Ectodermal cell (in vitro differentiated cells): ENCODE results near the gene SIPA1. TPM values are rescaled to one million over a fixed set of nuclear protein-coding genes. Genes with fewer than 3 reads are reported as not detected.

ENCODE experiments used
- H3K27ac ChIP-seq: 2 replicates; pipeline ENCODE4 v1.7.0; 2013; ENCODE audit warnings: mild to moderate bottlenecking, low read depth, low read length; ENCODE audit not compliant: insufficient read depth, poor library complexity, severe bottlenecking
- H3K27me3 ChIP-seq: 2 replicates; pipeline ENCODE4 v1.7.0; 2013; ENCODE audit warnings: mild to moderate bottlenecking, low read length; ENCODE audit not compliant: insufficient read depth, control insufficient read depth, poor library complexity, severe bottlenecking
- H3K36me3 ChIP-seq: one replicate; pipeline ENCODE4 v1.7.0; 2013; ENCODE audit warnings: low read length; ENCODE audit not compliant: control insufficient read depth, insufficient read depth
- H3K4me1 ChIP-seq: one replicate; pipeline ENCODE4 v1.7.0; 2013; ENCODE audit warnings: low read length; ENCODE audit not compliant: control insufficient read depth, insufficient read depth
- H3K4me3 ChIP-seq: 2 replicates; pipeline ENCODE4 v1.7.0; 2013; ENCODE audit warnings: low read depth, low read length, control low read depth; ENCODE audit not compliant: insufficient read depth
- H3K9me3 ChIP-seq: 2 replicates; pipeline ENCODE4 v1.7.0; 2013; ENCODE audit warnings: mild to moderate bottlenecking, low read length, moderate library complexity; ENCODE audit not compliant: control insufficient read depth
- WGBS, 2 experiments: methylation state at CpG; one replicate each; pipeline ENCODE4 v1.1.7; 2013; ENCODE audit warnings: missing lambda C conversion rate in 2 of 2; 5-methylcytosine and 5-hydroxymethylcytosine counted together
- polyA plus RNA-seq, 4 experiments: library from polyadenylated mRNA; stranded (reverse); fragments of 50-300 nt; gene quantifications; one replicate each; pipeline ENCODE4 v1.2.3, GENCODE V29; 2013

Gene SIPA1, protein sequence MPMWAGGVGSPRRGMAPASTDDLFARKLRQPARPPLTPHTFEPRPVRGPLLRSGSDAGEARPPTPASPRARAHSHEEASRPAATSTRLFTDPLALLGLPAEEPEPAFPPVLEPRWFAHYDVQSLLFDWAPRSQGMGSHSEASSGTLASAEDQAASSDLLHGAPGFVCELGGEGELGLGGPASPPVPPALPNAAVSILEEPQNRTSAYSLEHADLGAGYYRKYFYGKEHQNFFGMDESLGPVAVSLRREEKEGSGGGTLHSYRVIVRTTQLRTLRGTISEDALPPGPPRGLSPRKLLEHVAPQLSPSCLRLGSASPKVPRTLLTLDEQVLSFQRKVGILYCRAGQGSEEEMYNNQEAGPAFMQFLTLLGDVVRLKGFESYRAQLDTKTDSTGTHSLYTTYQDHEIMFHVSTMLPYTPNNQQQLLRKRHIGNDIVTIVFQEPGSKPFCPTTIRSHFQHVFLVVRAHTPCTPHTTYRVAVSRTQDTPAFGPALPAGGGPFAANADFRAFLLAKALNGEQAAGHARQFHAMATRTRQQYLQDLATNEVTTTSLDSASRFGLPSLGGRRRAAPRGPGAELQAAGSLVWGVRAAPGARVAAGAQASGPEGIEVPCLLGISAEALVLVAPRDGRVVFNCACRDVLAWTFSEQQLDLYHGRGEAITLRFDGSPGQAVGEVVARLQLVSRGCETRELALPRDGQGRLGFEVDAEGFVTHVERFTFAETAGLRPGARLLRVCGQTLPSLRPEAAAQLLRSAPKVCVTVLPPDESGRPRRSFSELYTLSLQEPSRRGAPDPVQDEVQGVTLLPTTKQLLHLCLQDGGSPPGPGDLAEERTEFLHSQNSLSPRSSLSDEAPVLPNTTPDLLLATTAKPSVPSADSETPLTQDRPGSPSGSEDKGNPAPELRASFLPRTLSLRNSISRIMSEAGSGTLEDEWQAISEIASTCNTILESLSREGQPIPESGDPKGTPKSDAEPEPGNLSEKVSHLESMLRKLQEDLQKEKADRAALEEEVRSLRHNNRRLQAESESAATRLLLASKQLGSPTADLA
- polyA plus RNA-seq (2013, experiment 1 of 4): 34.8 TPM
- polyA plus RNA-seq (2013, experiment 2 of 4): 36.5 TPM
- polyA plus RNA-seq (2013, experiment 3 of 4): 25.0 TPM
- polyA plus RNA-seq (2013, experiment 4 of 4): 23.6 TPM

DNA sequence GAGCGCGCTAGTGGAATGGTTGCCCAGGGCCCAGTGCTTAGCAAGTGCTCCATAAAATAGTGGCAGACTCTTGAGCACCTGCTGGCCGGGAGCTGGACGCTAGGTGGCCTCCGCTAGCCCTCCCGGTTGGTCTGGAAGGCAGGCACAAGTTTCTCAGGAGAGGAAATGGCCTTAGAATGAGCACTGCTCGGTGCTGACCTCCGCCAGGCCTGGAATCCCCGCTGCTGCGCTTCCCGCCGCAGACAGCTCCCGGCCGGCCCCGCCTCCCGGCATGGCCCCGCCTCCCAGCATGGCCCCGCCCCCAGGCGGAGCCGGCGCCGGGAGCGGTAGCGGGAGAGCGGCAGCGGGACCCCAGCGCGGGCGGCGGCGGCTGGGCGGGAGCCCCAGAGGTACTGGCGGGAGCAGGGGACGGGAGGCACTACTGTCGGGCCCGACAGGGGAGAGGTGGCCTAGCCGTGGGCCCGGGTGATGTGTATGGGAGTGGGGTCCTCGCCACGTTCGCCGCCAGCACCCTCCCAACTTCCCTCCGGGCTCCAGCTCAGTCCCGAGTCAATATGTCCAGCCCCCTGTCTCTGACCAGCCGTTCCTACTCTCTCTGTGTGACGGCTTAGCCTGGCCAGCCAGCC lies at the start of gene SIPA1:
Gene SIPA1, plus strand, starts transcription at position 308 of the 626 bp plus-strand sequence. CDS start 2,821 bp downstream, outside the sequence.
- Histone ChIP-seq H3K36me3 (peaks cover 17% of the 10 kb centered on the region), H3K27me3 (no peaks in the 10 kb centered on the region), H3K27ac (peak within 1 kb of the TSS; percentile 73), H3K9me3 (no peaks in the 10 kb centered on the region), H3K4me1 (peaks cover 16% of the 10 kb centered on the region), H3K4me3 (peak within 1 kb of the TSS; percentile 57)
- 4% methylated on average over 46 of the region's 46 CpGs for WGBS, 2 experiments

DNA sequence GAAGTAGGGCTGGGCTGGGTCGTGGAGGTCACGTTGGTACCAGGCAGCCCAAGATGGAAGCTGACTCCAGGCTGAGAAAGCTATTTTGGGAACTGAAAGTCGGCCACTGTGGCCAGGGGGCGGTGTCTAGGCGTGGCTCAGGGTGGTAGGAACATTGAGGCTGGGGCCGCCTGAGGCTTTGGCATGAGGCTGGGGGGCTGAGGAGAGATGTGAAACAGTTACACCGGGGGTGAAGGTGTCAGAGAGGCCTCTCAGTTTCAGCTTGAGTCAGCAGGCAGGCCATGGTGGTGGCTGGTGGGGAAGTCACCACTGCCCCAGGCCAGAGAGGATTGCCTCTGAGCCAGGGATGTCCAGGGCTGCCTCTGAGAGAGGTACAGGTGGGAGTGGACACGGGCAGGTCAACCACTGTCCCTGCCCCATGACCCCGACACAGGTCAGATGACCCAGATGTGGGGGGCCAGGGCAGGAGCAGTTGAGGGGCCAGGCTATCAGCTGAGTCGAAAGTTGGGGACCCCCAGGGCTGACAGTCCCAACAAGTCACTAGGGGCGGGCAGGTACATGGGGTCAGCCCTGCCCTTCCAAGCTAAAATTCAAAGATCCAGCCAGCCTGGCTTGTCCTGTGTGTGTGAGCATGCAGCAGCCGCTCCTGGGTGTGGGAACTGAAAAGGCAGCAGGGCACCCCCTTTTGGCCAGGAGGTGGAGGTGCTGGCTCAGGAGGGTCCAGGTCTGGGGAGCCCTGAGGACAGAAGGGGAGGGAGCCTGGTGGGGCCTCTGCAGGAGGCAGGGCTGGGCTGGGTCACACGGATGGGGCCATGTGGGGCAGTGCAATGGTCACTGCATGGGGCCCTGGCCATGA lies 49.5 kb upstream of the SIPA1 start:
- Histone ChIP-seq H3K27me3 (peaks cover 67% of the 10 kb centered on the region), H3K36me3 (no peaks in the 10 kb centered on the region), H3K9me3 (no peaks in the 10 kb centered on the region), H3K27ac (no peak overlapping the region), H3K4me1 (peaks cover 28% of the 10 kb centered on the region), H3K4me3 (no peak overlapping the region)
- 72% methylated on average over 13 of the region's 13 CpGs for WGBS, 2 experiments

DNA sequence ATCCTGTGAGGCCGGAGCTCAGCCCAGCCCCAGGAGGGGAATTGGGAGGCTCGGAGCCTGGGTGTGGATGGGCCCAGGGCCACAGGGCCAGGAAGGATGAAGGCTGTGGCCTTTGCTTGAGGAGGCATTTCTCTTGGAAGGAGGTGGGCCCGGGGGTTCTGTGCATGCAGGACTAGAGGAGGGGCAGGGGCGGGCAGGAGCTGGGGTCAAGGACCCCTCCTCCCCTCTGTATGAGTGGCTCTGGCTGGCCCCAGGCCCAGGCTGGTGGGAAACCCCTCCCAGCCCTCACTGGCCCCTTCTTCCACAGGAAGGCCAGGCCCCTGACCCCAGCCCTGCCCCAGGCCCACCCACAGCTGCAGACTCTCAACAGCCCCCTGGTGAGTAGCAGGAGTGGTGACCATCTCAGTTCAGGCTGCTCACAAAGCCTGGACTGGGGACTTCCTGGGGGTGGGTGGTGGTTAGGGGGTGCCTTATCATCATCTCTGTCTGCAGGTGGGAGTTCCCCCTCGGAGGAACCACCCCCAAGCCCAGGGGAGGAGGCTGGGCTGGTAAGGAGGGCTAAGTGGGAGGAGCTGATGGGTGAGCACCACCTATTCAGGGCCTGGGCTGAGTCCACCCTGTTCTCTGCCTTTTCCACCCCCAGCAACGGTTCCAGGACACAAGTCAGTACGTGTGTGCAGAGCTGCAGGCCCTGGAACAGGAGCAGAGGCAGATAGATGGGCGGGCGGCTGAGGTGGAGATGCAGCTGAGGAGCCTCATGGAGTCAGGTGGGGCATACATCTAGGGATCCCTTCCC lies 48.3 kb upstream of the SIPA1 start:
- Histone ChIP-seq H3K4me1 (peaks cover 22% of the 10 kb centered on the region), H3K27ac (no peak overlapping the region), H3K36me3 (no peaks in the 10 kb centered on the region), H3K27me3 (peaks cover 63% of the 10 kb centered on the region), H3K4me3 (no peak overlapping the region), H3K9me3 (no peaks in the 10 kb centered on the region)
- 74 to 76% methylated on average over 9 of the region's 9 CpGs for whole genome bisulfite sequencing, 2 experiments

DNA sequence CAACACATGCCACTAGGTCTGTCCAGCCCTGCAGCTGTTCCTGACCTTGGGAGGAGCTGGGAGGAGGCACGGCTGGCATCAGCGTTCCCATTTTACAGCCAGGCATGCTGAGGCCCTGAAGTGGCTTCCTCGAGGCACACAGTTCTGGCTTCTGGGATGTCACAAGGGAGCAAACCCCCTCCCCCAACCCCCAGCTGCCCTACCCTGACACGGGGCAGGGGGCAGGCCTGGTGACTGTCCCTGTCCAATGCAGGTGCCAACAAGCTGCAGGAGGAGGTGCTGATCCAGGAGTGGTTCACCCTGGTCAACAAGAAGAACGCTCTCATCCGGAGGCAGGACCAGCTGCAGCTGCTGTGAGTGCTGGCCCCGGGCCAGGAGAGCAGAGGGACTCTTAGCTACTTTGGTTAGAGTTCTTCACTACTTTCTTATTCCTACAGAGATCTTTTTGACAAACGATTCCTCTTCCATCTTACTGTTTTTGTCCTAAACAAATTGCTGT lies 47.6 kb upstream of the SIPA1 start:
- Histone ChIP-seq H3K4me1 (peaks cover 22% of the 10 kb centered on the region), H3K4me3 (no peak overlapping the region), H3K27ac (no peak overlapping the region), H3K36me3 (no peaks in the 10 kb centered on the region), H3K27me3 (peaks cover 57% of the 10 kb centered on the region), H3K9me3 (no peaks in the 10 kb centered on the region)
- 88 to 90% methylated on average over 8 of the region's 8 CpGs for WGBS, 2 experiments

DNA sequence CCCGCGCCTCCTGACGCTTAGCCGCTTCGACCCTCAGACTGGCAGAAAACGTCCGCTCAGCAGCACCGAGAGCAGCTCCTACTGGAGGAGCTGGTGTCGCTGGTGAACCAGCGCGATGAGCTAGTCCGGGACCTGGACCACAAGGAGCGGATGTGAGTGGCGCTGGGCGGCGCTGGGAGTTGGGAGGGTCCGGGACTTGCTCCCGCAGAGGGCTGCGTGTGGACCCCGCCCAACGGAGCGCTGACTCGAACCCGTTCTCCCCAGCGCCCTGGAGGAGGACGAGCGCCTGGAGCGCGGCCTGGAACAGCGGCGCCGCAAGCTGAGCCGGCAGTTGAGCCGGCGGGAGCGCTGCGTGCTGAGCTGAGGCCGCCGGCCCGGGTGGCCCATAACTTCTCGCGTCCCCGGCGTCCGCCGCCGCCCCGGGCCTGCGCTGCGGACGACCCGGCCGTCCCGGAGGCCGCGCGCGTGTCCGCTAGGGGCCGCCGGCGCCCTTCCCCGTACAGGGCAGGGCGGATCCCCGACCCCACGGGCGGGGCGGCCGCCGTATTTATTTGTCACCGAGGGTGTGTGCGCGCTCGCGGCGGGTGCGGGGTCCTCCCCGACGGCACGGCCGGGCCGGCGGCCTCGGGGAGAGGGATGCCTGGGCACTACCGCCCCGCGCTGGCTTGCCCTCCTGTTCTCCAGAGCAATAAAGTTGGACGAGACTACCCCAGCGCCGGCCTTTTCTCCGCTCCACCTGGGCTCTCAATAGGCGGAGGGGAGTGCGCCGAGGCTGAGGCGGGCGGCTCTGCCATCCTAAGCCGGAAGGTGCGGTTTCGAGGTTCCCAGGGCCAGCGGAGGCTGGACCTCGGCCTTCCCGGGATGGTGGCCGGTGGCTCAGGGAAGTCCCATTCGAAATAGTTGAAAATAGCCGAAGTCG lies 45.7 kb upstream of the SIPA1 start:
- Histone ChIP-seq H3K27me3 (peaks cover 45% of the 10 kb centered on the region), H3K27ac (no peak overlapping the region), H3K4me3 (peak overlapping the region; percentile 49), H3K36me3 (no peaks in the 10 kb centered on the region), H3K4me1 (peaks cover 17% of the 10 kb centered on the region), H3K9me3 (no peaks in the 10 kb centered on the region)
- 5% methylated on average over 106 of the region's 106 CpGs for WGBS, 2 experiments

DNA sequence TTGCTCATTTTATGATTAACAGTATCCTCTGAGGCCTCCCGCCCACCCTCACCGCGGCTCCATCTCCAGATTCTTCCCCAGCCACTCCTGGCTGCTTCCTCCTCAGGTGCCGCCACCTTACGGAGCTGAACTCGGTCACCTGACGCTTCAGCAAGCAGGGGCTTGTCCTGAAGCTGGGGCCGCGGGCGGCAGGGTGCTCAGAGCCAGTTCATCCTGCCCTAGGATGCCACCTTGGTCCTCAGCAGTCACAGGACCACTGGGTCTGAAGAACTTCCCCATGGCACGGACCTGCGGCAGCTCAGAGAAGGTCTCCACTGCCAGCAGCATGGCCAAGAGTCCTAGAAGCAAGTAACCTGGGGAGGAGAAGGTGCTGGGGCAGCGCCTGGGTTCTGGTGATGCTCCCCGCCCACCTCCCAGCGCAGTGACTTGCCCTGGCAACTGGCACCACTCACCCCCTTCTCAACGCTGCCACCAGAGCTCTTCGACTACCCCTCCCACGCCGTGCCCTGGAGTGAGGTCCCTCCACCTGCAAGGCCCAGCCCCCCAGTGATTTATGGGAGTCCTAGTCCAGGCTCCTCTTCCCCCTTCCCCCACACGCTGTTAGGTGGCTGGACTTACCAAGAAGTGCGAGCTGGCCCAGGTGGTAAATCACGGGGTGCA lies 44.9 kb upstream of the SIPA1 start:
- peaks cover 45% of the 10 kb centered on the region for H3K27me3 ChIP-seq
- peaks cover 4% of the 10 kb centered on the region for H3K36me3 ChIP-seq
- H3K4me1 ChIP-seq: peaks cover 10% of the 10 kb centered on the region
- 71 to 73% methylated on average over 22 of the region's 22 CpGs for WGBS, 2 experiments
- H3K27ac ChIP-seq: no peak overlapping the region
- H3K4me3 ChIP-seq: no peak overlapping the region
- no peaks in the 10 kb centered on the region for H3K9me3 ChIP-seq

DNA sequence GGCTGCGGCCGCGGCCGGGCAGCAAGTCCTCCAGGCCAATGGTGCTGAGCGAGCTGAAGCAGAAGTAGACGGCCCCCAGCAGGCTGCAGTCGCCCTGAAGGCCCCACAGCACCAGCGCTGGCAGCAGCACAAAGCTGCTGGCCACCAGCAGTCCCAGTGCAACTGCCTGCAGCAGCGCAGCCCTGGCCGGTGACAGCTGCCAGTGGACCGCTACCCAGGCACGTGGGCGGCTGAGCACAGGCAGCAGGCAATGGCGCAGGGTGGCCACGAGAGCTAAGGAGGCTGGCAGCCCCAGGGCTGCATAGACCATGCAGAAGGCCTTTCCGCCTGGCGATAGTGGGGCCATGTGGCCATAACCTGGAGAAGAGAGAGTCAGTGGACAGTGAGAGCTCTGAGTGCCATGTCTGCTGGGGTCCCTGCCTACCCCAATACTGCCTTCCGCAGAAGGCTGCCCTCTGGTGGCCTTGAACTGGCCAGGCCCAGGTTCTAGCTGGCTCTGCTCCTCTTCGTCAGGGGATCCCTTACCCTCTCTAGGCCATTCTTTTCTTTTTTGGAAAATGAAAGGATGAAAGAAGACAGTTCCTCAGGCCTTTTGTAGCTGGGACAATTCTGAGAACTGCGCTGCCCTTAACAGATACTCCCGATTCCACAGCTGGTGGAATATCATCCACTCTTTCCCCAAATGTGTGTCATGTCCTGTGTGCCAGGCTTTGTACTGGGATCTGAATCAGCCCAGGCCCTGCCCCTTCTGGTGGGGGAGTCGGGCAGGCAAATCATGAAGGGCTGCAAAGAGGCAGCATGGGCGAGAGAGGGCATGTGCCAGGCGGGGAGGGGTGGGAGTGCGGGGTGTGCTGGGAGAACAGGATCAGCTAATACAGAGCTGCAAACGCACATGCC lies 44.1 kb upstream of the SIPA1 start:
- 84 to 86% methylated on average over 26 of the region's 26 CpGs for WGBS, 2 experiments
- H3K27me3 ChIP-seq: peaks cover 45% of the 10 kb centered on the region

More for the DNA sequence above, 44.1 kb upstream of the SIPA1 start:
- H3K27ac ChIP-seq: no peak overlapping the region
- peaks cover 4% of the 10 kb centered on the region for H3K4me1 ChIP-seq
- H3K4me3 ChIP-seq: no peak overlapping the region
- no peaks in the 10 kb centered on the region for H3K9me3 ChIP-seq
- H3K36me3 ChIP-seq: peaks cover 11% of the 10 kb centered on the region
